ENCODE results near the gene ADCY10. TPM values are rescaled to one million over a fixed set of nuclear protein-coding genes. Genes with fewer than 3 reads are reported as not detected.
"Not testable (repeated sequence)": the region's sequence is repeated elsewhere in the genome, so short reads cannot be mapped to it uniquely, and the experiment has no call there.

The ADCY10 gene
- total RNA-seq, 2 experiments from 2014 or later, result 0.15 TPM; not detected in 1

GRCh38 chr1:167825419-167826079, 88.4 kb downstream of the ADCY10 start:
- CTCF ChIA-PET, result interaction anchor here (0.6 kb wide), 1 partner anchor 11 kb away, joined by 3 read pairs; no protein-coding TSS in a partner anchor

GRCh38 chr1:167824163-167824794, 89.7 kb downstream of the ADCY10 start:
- POLR2A ChIA-PET, result no interaction called here
- H3K27ac Mint-ChIP-seq, result no peak overlapping the region
- CTCF ChIA-PET, result interaction anchor here (0.6 to 1.2 kb wide), 3 partner anchors 17 to 306 kb away, joined by 3 to 6 read pairs (median 3); no protein-coding TSS in a partner anchor

More at GRCh38 chr1:167825419-167826079, 88.4 kb downstream of the ADCY10 start:
- no peak overlapping the region for H3K27ac Mint-ChIP-seq
- no peak overlapping the region for H3K4me3 Mint-ChIP-seq
- POLR2A ChIA-PET, result no interaction called here
- peaks cover 6% of the 10 kb centered on the region for H3K4me1 Mint-ChIP-seq
- H3K27me3 Mint-ChIP-seq, result peaks cover 9% of the 10 kb centered on the region
- H3K36me3 Mint-ChIP-seq (ENCODE audit: low read depth), result no peaks in the 10 kb centered on the region
- DNase-seq, result no peak
- H3K9me3 Mint-ChIP-seq, result no peaks in the 10 kb centered on the region

GRCh38 chr1:167821969-167822685, 91.8 kb downstream of the ADCY10 start:
- no peak overlapping the region for H3K4me3 Mint-ChIP-seq
- H3K27me3 Mint-ChIP-seq, result peaks cover 8% of the 10 kb centered on the region
- POLR2A ChIA-PET, result no interaction called here
- CTCF ChIA-PET, result no interaction called here
- no peak overlapping the region for H3K27ac Mint-ChIP-seq
- no peaks in the 10 kb centered on the region for H3K9me3 Mint-ChIP-seq
- H3K4me1 Mint-ChIP-seq, result peaks cover 11% of the 10 kb centered on the region
- no peaks in the 10 kb centered on the region for H3K36me3 Mint-ChIP-seq (ENCODE audit: low read depth)
- DNase-seq, result no peak

More at GRCh38 chr1:167824163-167824794, 89.7 kb downstream of the ADCY10 start:
- H3K27me3 Mint-ChIP-seq, result peaks cover 8% of the 10 kb centered on the region
- no peak for DNase-seq
- H3K4me1 Mint-ChIP-seq, result peaks cover 11% of the 10 kb centered on the region
- H3K4me3 Mint-ChIP-seq, result no peak overlapping the region
- no peaks in the 10 kb centered on the region for H3K9me3 Mint-ChIP-seq
- H3K36me3 Mint-ChIP-seq (ENCODE audit: low read depth), result no peaks in the 10 kb centered on the region

- H3K4me1 Mint-ChIP-seq, result peaks cover 11% of the 10 kb centered on the region
- DNase-seq, result no peak
- no peak overlapping the region for H3K27ac Mint-ChIP-seq
- H3K36me3 Mint-ChIP-seq (ENCODE audit: low read depth), result no peaks in the 10 kb centered on the region
- ChIA-PET CTCF (no interaction called here), POLR2A (no interaction called here)
- H3K27me3 Mint-ChIP-seq, result peaks cover 5% of the 10 kb centered on the region
- H3K4me3 Mint-ChIP-seq, result no peak overlapping the region
- H3K9me3 Mint-ChIP-seq, result no peaks in the 10 kb centered on the region
These were observed 92.6 kb downstream of the ADCY10 start for GRCh38 chr1:167821356-167821685.

GRCh38 chr1:167820684-167821355, 93.1 kb downstream of the ADCY10 start:
- H3K9me3 Mint-ChIP-seq, result peaks cover 2% of the 10 kb centered on the region
- no peak overlapping the region for H3K4me3 Mint-ChIP-seq
- H3K4me1 Mint-ChIP-seq, result peaks cover 11% of the 10 kb centered on the region
- H3K27me3 Mint-ChIP-seq, result peaks cover 6% of the 10 kb centered on the region
- POLR2A ChIA-PET, result no interaction called here
- CTCF ChIA-PET, result interaction anchor here (1.4 kb wide), 1 partner anchor 9 kb away, joined by 3 read pairs; no protein-coding TSS in a partner anchor
- H3K36me3 Mint-ChIP-seq (ENCODE audit: low read depth), result no peaks in the 10 kb centered on the region
- no peak overlapping the region for H3K27ac Mint-ChIP-seq
- no peak for DNase-seq

GRCh38 chr1:167819849-167820683, 93.9 kb downstream of the ADCY10 start:
- Mint-ChIP-seq H3K9me3 (peaks cover 9% of the 10 kb centered on the region), H3K27ac (no peak overlapping the region), H3K27me3 (peaks cover 14% of the 10 kb centered on the region), H3K4me3 (peak overlapping the region; percentile 48), H3K4me1 (peaks cover 11% of the 10 kb centered on the region), H3K36me3 (ENCODE audit: low read depth) (no peaks in the 10 kb centered on the region)
- POLR2A ChIA-PET, result interaction anchor here (0.6 kb wide), 1 partner anchor 12 kb away, joined by 3 read pairs; no protein-coding TSS in a partner anchor
- CTCF ChIA-PET, result interaction anchor here (0.6 to 1.4 kb wide), 2 partner anchors 9 to 155 kb away, joined by 3 read pairs; no protein-coding TSS in a partner anchor
- peak; percentile 8 for DNase-seq

- H3K27me3 Mint-ChIP-seq, result peaks cover 28% of the 10 kb centered on the region
- CTCF ChIA-PET, result interaction anchor here (1.7 kb wide), 1 partner anchor 12 kb away, joined by 3 read pairs; no protein-coding TSS in a partner anchor
- POLR2A ChIA-PET, result no interaction called here
- H3K36me3 Mint-ChIP-seq (ENCODE audit: low read depth), result peaks cover 8% of the 10 kb centered on the region
- peaks cover 22% of the 10 kb centered on the region for H3K9me3 Mint-ChIP-seq
- H3K4me3 Mint-ChIP-seq, result no peak overlapping the region
- no peak for DNase-seq
- peaks cover 5% of the 10 kb centered on the region for H3K4me1 Mint-ChIP-seq
- H3K27ac Mint-ChIP-seq, result no peak overlapping the region
These were observed 98.3 kb downstream of the ADCY10 start for GRCh38 chr1:167815650-167816049.

GRCh38 chr1:167812972-167813371, 101.0 kb downstream of the ADCY10 start:
- POLR2A ChIA-PET, result no interaction called here
- Mint-ChIP-seq H3K36me3 (ENCODE audit: low read depth) (peaks cover 8% of the 10 kb centered on the region), H3K27me3 (peaks cover 33% of the 10 kb centered on the region), H3K27ac (no peak overlapping the region), H3K9me3 (peaks cover 26% of the 10 kb centered on the region), H3K4me1 (no peaks in the 10 kb centered on the region), H3K4me3 (no peak overlapping the region)
- CTCF ChIA-PET, result interaction anchor here (0.7 kb wide), 1 partner anchor 10 kb away, joined by 3 read pairs; no protein-coding TSS in a partner anchor
- no peak for DNase-seq

- peaks cover 10% of the 10 kb centered on the region for H3K36me3 Mint-ChIP-seq (ENCODE audit: low read depth)
- peaks cover 19% of the 10 kb centered on the region for H3K4me1 Mint-ChIP-seq
- CTCF ChIA-PET, result no interaction called here
- H3K9me3 Mint-ChIP-seq, result peaks cover 10% of the 10 kb centered on the region
- peaks cover 22% of the 10 kb centered on the region for H3K27me3 Mint-ChIP-seq
- DNase-seq, result no peak
- POLR2A ChIA-PET, result interaction anchor here (0.6 kb wide), 1 partner anchor 11 kb away, joined by 3 read pairs; no protein-coding TSS in a partner anchor
- no peak overlapping the region for H3K27ac Mint-ChIP-seq
- no peak overlapping the region for H3K4me3 Mint-ChIP-seq
These were observed 105.2 kb downstream of the ADCY10 start for GRCh38 chr1:167808690-167809089.

GRCh38 chr1:167808104-167808503, 105.8 kb downstream of the ADCY10 start:
- H3K27ac Mint-ChIP-seq, result no peak overlapping the region
- CTCF ChIA-PET, result interaction anchor here (1.3 to 1.4 kb wide), 2 partner anchors 16 to 93 kb away, joined by 3 to 5 read pairs; no protein-coding TSS in a partner anchor
- H3K27me3 Mint-ChIP-seq, result peaks cover 19% of the 10 kb centered on the region

GRCh38 chr1:167806676-167807075, 107.3 kb downstream of the ADCY10 start:
- Mint-ChIP-seq H3K4me1 (peaks cover 28% of the 10 kb centered on the region), H3K27ac (peak overlapping the region; percentile 51)
- H3K36me3 Mint-ChIP-seq (ENCODE audit: low read depth); H3K4me3 Mint-ChIP-seq; H3K9me3 Mint-ChIP-seq; DNase-seq; POLR2A ChIA-PET; H3K27me3 Mint-ChIP-seq: not testable (repeated sequence)
- CTCF ChIA-PET, result interaction anchor here (1.3 to 1.4 kb wide), 2 partner anchors 18 to 92 kb away, joined by 3 to 5 read pairs; no protein-coding TSS in a partner anchor

More at GRCh38 chr1:167808104-167808503, 105.8 kb downstream of the ADCY10 start:
- H3K4me1 Mint-ChIP-seq, result peaks cover 24% of the 10 kb centered on the region
- DNase-seq, result no peak
- H3K36me3 Mint-ChIP-seq (ENCODE audit: low read depth), result peaks cover 10% of the 10 kb centered on the region
- H3K4me3 Mint-ChIP-seq, result no peak overlapping the region
- peaks cover 9% of the 10 kb centered on the region for H3K9me3 Mint-ChIP-seq
- POLR2A ChIA-PET, result interaction anchor here (0.6 kb wide), 1 partner anchor 12 kb away, joined by 3 read pairs; no protein-coding TSS in a partner anchor

GRCh38 chr1:167806235-167806634, 107.7 kb downstream of the ADCY10 start:
- H3K9me3 Mint-ChIP-seq; DNase-seq; H3K27me3 Mint-ChIP-seq; H3K4me3 Mint-ChIP-seq; H3K36me3 Mint-ChIP-seq (ENCODE audit: low read depth); H3K27ac Mint-ChIP-seq; POLR2A ChIA-PET; CTCF ChIA-PET: not testable (repeated sequence)
- H3K4me1 Mint-ChIP-seq, result peaks cover 28% of the 10 kb centered on the region
